Limb (tissue), 2 donors: ENCODE measurements around the gene POMT1.
"Not testable (repeated sequence)": the region's sequence is repeated elsewhere in the genome, so short reads cannot be mapped to it uniquely, and the experiment has no call there.

ENCODE experiments used
- DNase-seq, 2 donors: peaks; one replicate each; pipeline ENCODE4 v3.0.0-alpha.2; 2016; ENCODE audit errors: extremely low spot score in 2 of 2

The POMT1 gene

GRCh38 chr9:131524665-131525315, 22.1 kb downstream of the POMT1 start:
- DNase-seq: no peak

- no peak for DNase-seq
Measured at GRCh38 chr9:131525643-131526565, 23.2 kb downstream of the POMT1 start.

- DNase-seq: no peak
Measured at GRCh38 chr9:131528186-131528585, 25.5 kb downstream of the POMT1 start.

GRCh38 chr9:131528886-131529505, 26.3 kb downstream of the POMT1 start:
- DNase-seq: no peak

- no peak for DNase-seq
Measured at GRCh38 chr9:131529597-131530545, 27.2 kb downstream of the POMT1 start.

DNA sequence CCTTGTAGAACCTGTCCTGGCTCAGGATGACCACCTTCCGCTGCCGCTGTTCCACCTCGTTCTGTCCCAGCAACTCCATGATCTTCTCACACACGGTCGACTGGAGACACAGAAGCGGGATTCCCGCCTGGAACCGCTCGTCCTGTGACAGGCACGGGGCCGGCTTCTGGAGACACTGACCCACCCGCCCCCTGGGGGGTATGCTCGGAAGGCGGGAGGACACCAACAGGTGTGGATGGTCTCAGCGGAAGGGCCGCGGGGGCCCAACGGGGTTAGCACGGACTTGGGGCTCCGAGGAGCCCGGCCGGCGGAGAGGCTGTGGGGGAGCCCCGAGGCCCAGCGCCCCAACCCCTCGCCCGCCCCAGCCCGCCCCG, 27.8 kb downstream of the POMT1 start:
- DNase-seq: peak in 1 of 2 donors; percentile 57

GRCh38 chr9:131530920-131531832, 28.5 kb downstream of the POMT1 start, which contains the start of gene UCK1:
Gene UCK1 (minus strand): TSS chr9:131531263. CDS start chr9:131531174, 89 bp downstream.
- DNase-seq: peak; percentile 70 to 97

DNA sequence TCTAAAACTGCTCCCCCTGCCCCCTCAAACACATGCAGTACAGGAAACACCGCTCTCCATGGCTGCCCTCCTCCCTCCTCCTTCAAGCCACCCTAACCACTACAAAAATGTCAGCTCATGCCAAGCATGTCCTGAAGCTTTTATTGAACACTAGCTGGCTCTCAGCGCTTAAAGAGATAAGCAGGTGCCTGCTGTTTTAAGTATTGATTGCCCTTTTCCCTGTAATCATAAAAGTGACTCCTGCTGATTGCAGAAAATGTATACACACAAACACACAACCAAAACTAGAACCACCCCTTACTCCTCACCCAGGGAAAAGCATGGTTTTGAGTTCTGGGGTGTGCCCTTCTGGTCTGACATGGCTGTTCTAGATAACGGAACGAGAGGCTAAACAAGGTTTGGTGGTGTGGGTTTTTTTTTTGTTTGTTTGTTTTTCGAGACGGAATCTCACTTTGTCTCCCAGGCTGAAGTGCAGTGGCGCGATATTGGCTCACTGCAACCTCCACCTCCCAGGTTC, 32.1 kb downstream of the POMT1 start:
- DNase-seq: no peak

DNA sequence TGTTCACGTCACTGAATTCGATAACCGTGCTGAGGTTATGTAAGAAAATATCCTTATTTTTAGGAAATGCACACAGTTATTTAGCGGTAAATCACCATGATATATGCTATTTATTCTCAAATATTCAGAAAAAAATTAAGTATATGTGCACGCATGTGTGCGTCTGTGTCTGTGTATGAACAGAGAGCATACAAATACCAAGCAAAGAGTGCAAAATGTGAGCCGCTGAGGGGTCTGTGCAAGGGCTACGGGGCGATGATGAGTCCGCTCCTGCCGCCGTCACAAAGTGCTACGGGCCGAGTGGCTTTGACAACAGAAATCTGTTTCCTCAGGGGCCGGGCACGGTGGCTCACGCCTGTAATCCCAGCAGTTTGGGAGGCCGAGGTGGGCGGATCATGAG, 35.2 kb downstream of the POMT1 start:
- no peak for DNase-seq

DNA sequence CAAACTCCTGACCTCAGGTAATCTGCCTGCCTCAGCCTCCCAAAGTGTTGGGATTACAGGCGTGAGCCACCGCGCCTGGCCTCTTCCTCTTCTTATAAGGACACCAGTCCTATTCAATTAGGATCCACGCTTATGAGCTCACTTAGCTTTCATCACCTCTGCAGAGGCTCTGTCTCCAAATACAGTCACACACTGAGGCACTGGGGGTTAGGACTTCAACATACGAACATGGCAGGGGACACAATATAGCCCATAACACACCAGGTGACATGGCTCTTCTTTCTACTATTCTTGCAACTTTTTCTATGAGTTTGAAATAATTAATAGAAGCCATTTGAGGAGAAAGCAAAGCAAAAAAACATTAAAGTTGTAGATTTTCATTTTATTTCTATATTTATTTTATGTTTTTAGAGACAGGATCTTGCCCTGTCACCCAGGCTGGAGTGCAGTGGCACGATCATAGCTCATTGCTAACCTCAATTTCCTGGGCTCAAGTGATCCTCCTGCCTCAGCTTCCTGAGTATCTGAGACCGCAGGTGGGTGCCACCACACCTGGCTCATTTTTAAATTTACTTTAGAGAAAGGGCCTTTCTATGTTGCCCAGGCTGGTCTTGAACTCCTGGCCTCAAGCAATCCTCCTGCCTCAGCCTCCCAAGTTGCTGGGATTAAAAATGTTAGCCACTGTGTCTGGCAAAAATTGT, 36.7 kb downstream of the POMT1 start:
- no peak for DNase-seq

GRCh38 chr9:131543141-131543540, 40.4 kb downstream of the POMT1 start:
- no peak for DNase-seq

DNA sequence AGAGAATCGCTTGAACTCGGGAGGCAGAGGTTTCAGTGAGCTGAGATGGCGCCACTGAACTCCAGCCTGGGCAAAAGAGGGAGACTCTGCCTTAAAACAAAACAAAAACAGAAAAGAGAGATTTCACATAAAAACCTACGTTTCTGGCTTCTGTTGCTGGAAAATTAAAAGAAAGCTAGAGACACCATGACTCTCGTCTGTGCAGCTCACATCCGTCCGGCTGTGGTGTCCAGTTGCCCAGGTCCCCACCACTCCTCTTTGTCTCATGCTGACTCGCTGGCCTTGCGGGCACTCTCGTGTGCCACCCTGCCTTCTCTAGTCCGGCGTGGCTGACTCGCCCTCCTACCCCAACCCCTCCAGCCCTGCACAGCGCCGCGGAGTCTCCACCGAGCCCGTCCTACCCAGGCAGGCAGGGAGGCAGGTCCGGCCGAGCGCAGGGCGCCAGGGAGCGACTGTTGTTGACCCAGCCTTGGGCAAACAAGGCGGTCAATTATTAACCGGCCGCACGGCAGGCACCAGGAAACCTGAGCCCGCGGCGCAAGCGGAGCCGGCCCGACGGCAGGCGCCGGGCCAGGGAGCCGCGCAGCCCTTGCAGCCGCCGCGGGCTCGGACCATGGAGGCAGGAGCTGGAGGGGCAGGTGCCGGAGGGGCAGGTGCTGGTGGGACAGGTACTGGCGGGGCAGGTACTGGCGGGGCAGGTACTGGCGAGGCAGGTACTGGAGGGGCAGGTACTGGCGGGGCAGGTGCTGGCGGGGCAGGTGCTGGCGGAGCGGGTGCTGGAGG, 42.5 kb downstream of the POMT1 start, which contains the start of gene PRRT1B:
Gene PRRT1B, plus strand, starts transcription at position 521 of the 783 bp plus-strand sequence. Its CDS starts 93 bp downstream, at position 614.
- DNase-seq: peak in 1 of 2 donors; percentile 47

DNA sequence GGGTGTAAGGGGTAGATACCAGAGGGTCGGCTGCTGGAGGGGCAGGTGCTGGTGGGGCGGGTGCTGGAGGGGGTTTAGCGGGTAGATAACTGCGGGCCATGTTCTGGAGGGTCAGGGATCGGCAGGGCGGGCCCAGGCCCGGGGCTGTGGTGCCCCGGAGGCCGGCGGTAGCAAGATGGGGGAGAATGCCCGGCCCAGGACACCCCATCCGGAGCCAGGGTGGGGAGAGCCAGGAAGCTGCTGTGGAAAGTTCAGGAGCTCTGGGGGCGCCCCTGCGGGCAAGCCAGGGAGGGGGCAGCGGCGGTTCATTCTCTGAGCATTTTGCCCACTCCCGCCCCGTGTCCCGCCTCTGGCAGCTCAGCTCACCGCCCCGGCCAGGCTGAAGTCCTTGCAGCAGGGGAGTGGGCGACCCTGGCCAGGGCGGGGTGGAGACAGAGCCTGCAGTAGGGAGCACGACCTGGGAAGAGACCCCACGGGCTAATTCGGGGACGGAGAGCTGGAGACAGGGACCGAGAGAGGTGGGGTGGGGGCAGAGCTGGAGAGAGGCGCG, 43.1 kb downstream of the POMT1 start:
- no peak for DNase-seq

DNA sequence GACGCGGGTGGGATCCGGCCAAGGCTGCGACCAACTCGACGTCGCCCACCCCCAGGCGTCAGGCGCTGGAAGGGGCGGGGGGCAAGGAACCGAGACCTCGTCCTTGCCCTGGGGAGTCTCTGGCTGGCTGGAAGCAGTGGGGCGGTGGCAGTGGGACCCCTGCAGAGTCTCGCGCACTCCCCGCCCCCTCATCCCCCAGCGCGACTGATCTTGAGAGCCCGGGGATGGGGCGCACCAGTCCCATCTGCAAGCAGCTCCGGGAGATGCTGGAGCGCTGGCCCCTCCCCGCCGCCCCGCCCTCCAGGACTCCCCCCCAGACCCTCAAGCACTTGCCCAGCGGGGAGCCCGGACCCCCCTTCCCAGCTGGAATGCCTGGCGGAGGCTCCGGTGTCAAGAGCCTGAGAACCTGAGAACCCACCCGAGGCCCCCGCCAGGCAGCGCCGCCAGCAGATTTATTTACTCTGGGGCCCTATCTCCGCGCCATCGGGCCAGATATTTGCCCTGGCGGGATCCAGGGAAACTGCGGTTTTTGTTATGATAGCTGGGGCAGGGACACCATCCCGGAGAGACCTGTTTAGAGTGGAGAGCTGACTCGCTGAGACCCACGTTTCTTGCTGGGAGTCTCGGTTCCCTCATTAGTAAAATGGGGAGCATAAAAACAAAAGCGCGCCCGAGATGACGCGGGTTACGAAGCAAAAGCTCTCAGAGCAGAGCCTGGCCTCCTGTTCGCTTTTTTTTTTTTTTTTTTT, 43.8 kb downstream of the POMT1 start:
- DNase-seq: peak; percentile 18 to 74

GRCh38 chr9:131549186-131549585, 46.5 kb downstream of the POMT1 start:
- not testable (repeated sequence) for DNase-seq

- not testable (repeated sequence) for DNase-seq
Measured at GRCh38 chr9:131550465-131550864, 47.7 kb downstream of the POMT1 start.

GRCh38 chr9:131552030-131552429, 49.3 kb downstream of the POMT1 start:
- DNase-seq: no peak
